HG03460 (cell line): ENCODE results near the gene ZNF91.
"Not testable (repeated sequence)": the region's sequence is repeated elsewhere in the genome, so short reads cannot be mapped to it uniquely, and the experiment has no call there.

Source experiments
- ATAC-seq: cut with Tn5 transposase; IDR thresholded peaks from one replicate; pipeline ENCODE4 v1.9.1; 2021; ENCODE audit not compliant: unreplicated experiment

The ZNF91 gene

DNA sequence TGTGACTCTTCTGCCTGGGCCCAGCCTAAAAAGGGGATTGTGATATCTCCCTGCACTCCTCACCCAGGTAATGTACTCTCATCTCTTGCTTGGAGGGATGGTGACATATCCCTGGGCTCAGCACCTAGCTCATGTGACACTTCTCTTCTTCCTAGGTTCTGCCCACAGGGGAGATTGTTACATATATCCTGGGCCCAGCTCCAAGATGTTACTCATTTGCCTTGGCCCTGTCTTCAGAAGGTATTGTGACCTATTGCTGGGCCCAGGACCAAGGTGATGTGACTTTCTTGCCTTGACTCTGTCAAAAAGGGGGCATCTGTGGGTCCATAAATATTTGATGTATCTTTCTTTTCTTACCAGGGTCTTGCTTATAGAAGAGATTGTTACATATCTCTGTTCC is 73.9 kb downstream of the ZNF91 start:
- not testable (repeated sequence) for ATAC-seq

DNA sequence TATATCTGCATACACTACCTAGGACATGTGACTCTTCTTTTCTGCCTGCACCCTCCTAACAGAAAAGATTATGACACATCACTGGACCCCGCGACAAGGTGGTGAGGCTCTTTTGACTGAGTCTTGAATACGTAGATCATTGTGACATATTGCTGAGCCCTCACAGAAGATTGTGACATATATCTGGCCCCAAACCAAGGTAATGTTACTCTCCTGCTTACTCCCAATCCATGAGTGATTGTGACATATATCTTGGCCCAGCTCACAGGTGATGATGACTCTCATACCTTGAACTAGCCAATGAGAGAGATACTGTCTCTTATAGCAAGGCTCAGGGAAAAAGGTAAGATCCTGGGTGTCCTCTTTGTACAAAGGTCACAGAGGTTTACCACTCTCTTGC is 75.7 kb downstream of the ZNF91 start:
- ATAC-seq: not testable (repeated sequence)

DNA sequence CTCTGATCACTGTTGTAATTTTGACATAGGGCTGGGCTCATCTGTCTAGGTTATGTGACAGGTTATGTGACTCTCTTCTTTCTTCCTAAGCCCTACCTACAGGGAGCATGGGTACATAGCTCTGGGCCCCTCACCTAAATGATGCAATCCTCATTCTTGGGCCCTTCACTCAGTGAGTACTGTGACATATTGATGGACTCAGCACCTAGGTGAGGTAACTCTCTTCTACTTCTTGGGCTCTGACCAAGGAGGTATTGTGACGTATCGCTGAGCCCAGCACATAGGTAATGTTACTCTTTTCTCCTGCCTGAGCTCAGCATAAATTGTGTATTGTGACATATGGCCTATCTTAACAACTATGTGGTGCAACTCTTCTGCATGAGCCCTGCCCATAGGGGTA is 76.3 kb downstream of the ZNF91 start:
- ATAC-seq: not testable (repeated sequence)

DNA sequence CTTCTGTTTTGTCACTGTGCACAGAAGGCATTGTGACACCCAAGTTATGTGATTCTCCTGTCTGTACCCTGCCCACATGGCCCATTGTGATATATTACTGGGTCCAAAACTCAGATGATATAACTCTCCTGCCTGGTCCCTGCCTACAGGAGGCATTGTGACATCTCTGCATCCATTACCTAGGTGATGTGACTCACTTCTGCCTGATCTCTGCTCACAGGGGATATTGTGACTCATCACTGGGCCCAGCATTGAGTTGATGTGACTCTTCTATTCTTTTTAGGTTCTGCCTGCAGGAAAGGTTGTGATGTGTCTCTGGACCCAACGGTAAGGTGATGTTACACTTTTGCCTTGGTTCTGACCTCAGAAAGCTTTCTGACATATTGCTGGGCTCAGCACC is 77.1 kb downstream of the ZNF91 start:
- ATAC-seq: no peak

DNA sequence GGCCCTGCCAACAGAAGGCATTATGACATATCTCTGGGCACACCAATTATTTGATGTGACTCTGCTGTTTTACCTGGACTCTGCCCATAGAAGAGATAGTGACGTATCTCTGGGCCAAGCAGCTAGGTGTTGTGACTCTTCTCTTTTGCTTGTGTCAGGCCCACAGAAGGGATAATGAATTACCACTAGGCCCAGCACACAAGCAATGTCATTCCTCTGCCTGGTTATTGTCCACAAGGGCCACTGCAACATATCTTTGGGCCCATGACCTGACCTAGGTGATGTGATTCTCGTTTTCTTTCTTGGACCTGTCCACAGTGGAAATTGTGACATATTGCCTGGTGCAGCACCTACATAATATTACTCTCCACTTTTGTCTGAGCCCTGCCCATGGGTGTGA is 80.0 kb downstream of the ZNF91 start:
- no peak for ATAC-seq

DNA sequence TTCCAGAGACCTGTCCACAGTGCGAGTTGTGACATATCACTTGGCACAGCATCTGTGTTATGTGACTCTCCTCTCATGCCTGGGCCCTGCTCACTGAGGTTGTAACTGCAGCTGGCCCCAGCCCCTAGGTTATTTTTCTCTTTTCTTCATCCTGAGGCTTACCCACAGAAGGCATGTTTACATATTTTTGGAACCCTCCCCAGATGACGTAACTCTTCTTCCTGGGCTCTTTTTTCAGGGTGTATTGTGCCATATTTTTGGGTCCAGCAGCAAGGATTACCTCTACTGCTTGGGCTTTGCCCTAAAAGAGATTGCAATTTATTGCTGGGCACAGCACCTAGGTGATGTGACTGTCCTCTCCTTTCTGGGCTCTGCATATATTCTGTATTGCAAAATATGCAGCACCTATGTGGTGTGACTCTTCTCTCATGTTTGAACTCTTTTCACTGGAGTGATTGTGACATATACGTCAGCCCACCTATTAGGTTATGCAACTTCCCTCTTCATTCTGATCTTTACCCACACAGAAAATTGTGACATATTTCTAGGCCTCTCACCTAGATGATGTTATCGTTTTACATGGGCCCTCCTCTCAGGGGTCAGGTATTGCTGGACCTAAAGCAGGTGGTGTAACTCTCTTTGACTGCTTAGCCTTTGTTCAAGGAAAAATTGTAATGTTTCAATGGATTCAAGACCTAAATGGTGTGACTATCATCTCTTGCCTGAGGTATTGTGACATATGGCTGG is 80.6 kb downstream of the ZNF91 start:
- no peak for ATAC-seq

DNA sequence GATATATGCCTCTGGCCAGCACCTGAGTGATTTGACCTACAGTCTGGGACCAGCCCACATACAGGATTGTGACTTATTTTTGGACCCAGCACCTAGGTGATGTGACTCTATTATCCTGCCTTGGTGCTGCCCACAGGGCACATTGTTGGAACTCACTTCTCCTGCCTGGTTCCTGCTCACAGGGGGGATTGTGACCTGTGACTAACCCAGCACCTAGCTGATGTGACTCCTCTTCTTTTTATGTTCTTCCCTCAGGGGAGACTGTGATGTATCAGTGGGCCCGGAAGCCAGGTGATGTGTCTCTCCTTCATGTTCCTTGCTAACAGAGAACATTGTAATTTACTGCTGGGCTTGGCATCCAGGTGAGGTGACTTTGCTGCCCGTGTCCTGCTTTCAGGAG is 82.1 kb downstream of the ZNF91 start:
- no peak for ATAC-seq

DNA sequence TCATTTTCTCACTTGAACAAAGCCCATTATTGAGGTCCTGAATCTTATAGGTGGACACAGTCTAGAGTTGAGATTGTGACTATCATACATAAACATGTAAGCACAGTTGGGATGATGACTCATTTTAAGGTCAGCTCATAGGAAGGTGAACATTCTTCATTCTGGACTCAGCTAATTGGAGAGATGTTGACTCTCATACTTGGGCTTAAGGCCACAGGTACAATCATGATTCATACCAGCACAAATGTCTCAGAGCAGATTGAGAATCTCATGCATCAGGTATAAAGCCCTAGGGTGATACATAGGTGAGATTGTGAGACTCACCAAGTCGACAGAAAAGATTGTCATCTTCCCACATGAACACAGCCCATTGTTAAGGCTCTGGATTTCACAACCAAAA is 82.8 kb downstream of the ZNF91 start:
- ATAC-seq: no peak

DNA sequence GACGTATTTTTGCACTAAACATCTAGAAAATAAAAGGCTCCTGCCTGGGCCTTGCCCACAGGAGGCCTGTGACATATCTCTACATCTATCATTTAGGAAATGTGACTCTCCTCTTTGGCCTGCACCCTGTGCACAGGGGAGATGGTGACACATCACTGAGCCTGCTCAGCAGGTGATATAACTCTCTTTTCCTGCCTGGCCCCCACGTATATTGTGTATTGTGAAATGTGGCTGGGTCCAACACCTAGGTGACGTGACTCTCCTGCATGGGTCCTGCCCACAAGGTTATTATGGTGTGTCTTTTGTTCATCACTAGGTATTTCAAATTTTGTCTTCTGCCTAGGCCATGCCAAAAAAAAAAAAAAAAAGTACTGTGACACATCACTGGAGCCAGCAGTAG is 83.7 kb downstream of the ZNF91 start:
- ATAC-seq: no peak

DNA sequence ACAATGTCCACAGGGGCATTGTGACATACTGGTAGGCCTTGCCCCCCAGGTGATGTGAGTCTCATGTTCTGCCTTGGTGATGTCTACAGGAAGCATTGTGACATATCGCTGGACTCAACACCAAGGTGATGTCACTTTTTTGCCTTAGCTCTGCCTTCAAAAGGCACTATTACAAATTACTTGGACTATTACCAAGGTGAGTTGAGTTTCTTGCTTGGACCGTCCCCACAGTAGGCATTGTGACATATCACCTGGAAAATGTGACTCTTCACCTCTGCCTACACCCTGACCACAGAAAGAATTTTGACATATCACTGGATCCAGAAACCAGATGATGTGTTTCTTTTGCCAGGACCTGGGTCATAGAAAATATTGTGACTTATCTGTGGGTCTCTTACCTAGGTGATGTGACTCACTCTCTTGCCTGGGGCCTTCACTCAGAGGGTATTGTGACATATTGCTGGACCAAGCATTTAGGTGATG is 84.5 kb downstream of the ZNF91 start:
- no peak for ATAC-seq

DNA sequence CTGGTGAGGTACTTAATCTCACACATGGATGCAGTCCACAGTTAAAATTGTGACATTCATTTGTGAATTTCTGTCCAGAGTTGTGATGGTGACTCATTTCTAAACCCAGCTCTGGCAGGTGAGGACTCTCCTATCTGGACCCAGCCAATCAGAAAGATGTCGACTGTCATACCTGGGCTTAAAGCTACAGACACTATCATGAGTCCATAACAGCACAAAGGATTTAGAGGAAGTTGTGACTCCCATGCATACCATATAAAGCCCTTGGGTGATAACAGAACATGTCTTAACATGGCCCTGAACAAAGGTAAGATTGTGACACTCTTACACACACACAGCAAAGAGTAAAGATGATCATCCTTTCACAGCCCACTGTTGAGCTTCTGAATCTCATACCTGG is 85.3 kb downstream of the ZNF91 start:
- no peak for ATAC-seq

DNA sequence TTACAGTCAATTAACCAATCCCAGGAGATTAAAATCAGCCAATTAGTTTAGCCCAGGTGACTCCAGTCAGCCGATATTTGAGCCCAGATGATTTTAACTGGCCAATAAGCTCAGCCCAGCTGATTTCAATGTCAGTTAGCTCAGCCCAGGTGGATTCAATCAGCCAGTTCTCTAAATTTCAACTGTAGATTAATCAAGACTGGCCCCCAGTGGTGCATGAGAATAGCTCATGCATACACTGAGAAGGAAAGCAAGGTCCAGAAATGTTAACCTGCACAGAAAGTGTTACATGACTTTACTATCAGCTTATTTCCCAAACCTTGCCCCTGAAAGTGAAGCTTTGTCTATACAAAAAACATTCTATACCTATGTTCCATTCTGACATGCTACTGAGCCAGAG is 89.7 kb downstream of the ZNF91 start:
- ATAC-seq: no peak

DNA sequence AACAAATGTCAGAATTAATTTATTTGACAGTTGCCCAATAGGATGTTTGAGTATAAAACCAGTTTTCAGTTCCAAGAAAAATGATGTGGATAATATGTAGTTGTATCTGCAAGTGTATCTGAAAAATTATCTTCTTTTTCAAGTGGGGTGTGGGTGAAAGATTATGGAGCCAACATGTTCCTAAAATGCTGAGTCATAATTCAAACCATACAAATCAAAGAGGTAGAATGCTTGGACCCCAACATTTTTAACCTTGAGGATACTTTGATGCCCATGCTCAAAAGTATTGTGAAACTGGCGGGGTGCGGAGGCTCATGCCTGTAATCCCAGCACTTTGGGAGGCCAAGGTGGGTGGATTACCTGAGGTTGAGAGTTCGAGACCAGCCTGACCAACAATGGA is 91.0 kb downstream of the ZNF91 start:
- ATAC-seq: no peak

DNA sequence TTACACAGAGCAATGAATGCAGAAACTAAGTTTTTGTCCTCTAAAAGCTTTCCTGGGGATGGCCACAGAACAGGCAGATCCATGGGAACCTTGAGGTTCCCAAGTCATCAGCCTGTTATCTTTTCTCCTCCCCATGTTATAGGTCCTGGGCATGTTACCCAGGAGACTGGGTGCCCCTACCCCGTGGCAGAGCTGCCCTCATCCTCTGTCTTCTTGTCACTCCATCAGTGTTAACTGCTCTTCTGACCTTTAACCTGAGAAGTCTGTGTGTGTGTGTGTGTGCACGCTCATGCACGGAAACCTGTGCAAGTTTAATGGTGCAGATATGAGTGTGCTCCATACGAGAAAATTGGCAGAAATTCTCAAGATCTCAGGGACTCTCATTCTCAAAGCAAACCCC is 101.1 kb downstream of the ZNF91 start:
- no peak for ATAC-seq

DNA sequence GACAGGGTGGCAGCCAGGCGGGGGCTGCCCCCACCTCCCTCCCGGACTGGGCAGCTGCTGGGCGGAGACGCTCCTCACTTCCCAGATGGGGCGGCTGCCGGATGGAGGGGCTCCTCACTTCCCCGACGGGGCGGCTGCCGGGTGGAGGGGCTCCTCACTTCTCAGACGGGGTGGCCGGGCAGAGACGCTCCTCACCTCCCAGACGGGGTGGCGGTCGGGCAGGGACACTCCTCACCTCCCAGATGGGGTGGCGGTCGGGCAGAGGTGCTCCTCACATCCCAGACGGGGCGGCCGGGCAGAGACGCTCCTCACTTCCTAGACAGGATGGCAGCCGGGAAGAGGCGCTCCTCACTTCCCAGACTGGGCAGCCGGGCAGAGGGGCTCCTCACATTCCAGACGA is 105.3 kb downstream of the ZNF91 start:
- ATAC-seq: not testable (repeated sequence)
